Hepatocyte (in vitro differentiated cells): ENCODE measurements around the gene ESR1. TPM values are rescaled to one million over a fixed set of nuclear protein-coding genes. Genes with fewer than 3 reads are reported as not detected.

Experiments used
- DNase-seq: peaks from one replicate; pipeline ENCODE4 v3.0.0-alpha.2; 2016; ENCODE audit warnings: low spot score
- H2AFZ ChIP-seq: fragments of 200-600 bp; sonication (generic); 2 replicates; pipeline ENCODE4 v1.6.0; 2016; ENCODE audit warnings: antibody characterized with exemption, mild to moderate bottlenecking
- H3K27ac ChIP-seq: fragments of 200-600 bp; sonication (generic); 2 replicates; pipeline ENCODE4 v1.5.1; 2016; ENCODE audit warnings: mild to moderate bottlenecking
- H3K27me3 ChIP-seq: fragments of 200-600 bp; sonication (generic); 2 replicates; pipeline ENCODE4 v1.6.1; 2016
- H3K36me3 ChIP-seq: fragments of 200-600 bp; sonication (generic); replicated peaks from 2 replicates; pipeline ENCODE4 v1.5.1; 2016; ENCODE audit warnings: low read depth; ENCODE audit not compliant: insufficient read depth
- H3K4me1 ChIP-seq: fragments of 200-600 bp; sonication (generic); 2 replicates; pipeline ENCODE4 v1.5.1; 2016; ENCODE audit warnings: mild to moderate bottlenecking, moderate library complexity; ENCODE audit not compliant: insufficient read depth
- H3K4me2 ChIP-seq: fragments of 200-600 bp; sonication (generic); 2 replicates; pipeline ENCODE4 v1.6.0; 2016
- H3K4me3 ChIP-seq: fragments of 200-600 bp; sonication (generic); 2 replicates; pipeline ENCODE4 v1.5.1; 2016; ENCODE audit warnings: mild to moderate bottlenecking
- H3K79me2 ChIP-seq: fragments of 200-600 bp; sonication (generic); 2 replicates; pipeline ENCODE4 v1.6.0; 2017; ENCODE audit warnings: mild to moderate bottlenecking
- H3K9me2 ChIP-seq: fragments of 200-600 bp; sonication (generic); replicated peaks from 2 replicates; pipeline ENCODE4 v1.6.0; 2017; ENCODE audit warnings: mild to moderate bottlenecking; ENCODE audit not compliant: insufficient read depth
- H3K9me3 ChIP-seq: fragments of 200-600 bp; sonication (generic); 2 replicates; pipeline ENCODE4 v1.5.1; 2016; ENCODE audit warnings: low read depth, mild to moderate bottlenecking
- H4K20me1 ChIP-seq: fragments of 200-600 bp; sonication (generic); 2 replicates; pipeline ENCODE4 v1.6.0; 2016; ENCODE audit warnings: mild to moderate bottlenecking; ENCODE audit not compliant: insufficient read depth, poor library complexity, severe bottlenecking
- EZH2 ChIP-seq: fragments of 200-600 bp; sonication (generic); IDR thresholded peaks from 2 replicates; pipeline ENCODE4 v1.6.1; 2016; ENCODE audit warnings: antibody characterized with exemption, mild to moderate bottlenecking, borderline replicate concordance
- EZH2phosphoT487 ChIP-seq: fragments of 200-600 bp; sonication (generic); IDR thresholded peaks from one replicate; pipeline ENCODE4 v1.6.1; 2018; ENCODE audit warnings: antibody characterized with exemption, mild to moderate bottlenecking, low read depth, moderate library complexity; ENCODE audit not compliant: unreplicated experiment, severe bottlenecking
- WGBS: methylation state at CpG from one replicate; pipeline ENCODE4 v1.1.6; 2016; ENCODE audit warnings: low lambda C conversion rate; ENCODE audit errors: missing lambda C conversion rate; 5-methylcytosine and 5-hydroxymethylcytosine counted together
- polyA plus RNA-seq: library from polyadenylated mRNA; unstranded; fragments of >200 nt; fragmentation: Nextera tagmentation; extraction: Ambion mirVana; gene quantifications from 2 replicates; pipeline ENCODE4 v1.2.1, GENCODE V29; 2016
- total RNA-seq: library from RNA; depleted of rRNA; stranded (reverse); fragments of >200 nt; gene quantifications from 2 replicates; pipeline ENCODE4 v1.2.3, GENCODE V29; 2014
- TF ChIP-seq, protein P1 (sequence below): fragments of 200-600 bp; sonication (generic); IDR thresholded peaks from 2 replicates; pipeline ENCODE4 v1.5.1; 2016; ENCODE audit warnings: antibody characterized with exemption, mild to moderate bottlenecking; ENCODE audit not compliant: poor library complexity

Gene ESR1
- total and polyA plus RNA-seq, 2 experiments from 2014 or later, result 0.07 TPM; not detected in 1

DNA sequence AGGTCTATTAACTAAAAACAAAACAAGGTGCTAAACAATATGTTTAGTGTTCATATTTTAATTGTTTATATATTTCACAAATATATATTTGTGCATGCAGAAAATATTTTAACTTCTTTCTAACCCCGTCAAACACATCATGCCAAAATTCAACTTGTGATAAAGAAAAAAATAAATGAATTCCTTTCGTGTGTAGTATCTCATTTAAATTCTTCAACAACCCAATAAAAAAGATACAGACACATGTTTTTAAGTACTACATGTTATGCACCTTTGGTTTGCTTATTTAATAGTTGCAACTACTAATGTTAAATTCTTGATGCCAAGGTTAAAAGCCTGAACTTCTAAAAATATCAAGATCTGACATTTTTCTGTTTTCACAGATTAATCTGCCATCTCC is 252.4 kb downstream of the ESR1 start:
- Histone ChIP-seq H3K4me1 (no peaks in the 10 kb centered on the region), H4K20me1 (no peaks in the 10 kb centered on the region), H3K9me3 (no peaks in the 10 kb centered on the region), H3K36me3 (no peaks in the 10 kb centered on the region), H3K27me3 (no peaks in the 10 kb centered on the region), H3K9me2 (no peaks in the 10 kb centered on the region), H3K4me2 (no peak overlapping the region), H3K4me3 (no peak overlapping the region), H3K27ac (no peak overlapping the region), H3K79me2 (no peaks in the 10 kb centered on the region), H2AFZ (no peak overlapping the region)
- no peak for DNase-seq
- TF ChIP-seq EZH2phosphoT487, result no peak
- TF ChIP-seq EZH2, result no peak
- TF ChIP-seq, protein P1, sequence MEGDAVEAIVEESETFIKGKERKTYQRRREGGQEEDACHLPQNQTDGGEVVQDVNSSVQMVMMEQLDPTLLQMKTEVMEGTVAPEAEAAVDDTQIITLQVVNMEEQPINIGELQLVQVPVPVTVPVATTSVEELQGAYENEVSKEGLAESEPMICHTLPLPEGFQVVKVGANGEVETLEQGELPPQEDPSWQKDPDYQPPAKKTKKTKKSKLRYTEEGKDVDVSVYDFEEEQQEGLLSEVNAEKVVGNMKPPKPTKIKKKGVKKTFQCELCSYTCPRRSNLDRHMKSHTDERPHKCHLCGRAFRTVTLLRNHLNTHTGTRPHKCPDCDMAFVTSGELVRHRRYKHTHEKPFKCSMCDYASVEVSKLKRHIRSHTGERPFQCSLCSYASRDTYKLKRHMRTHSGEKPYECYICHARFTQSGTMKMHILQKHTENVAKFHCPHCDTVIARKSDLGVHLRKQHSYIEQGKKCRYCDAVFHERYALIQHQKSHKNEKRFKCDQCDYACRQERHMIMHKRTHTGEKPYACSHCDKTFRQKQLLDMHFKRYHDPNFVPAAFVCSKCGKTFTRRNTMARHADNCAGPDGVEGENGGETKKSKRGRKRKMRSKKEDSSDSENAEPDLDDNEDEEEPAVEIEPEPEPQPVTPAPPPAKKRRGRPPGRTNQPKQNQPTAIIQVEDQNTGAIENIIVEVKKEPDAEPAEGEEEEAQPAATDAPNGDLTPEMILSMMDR, result no peak
- WGBS, result 88% methylated on average over 2 of the region's 2 CpGs

DNA sequence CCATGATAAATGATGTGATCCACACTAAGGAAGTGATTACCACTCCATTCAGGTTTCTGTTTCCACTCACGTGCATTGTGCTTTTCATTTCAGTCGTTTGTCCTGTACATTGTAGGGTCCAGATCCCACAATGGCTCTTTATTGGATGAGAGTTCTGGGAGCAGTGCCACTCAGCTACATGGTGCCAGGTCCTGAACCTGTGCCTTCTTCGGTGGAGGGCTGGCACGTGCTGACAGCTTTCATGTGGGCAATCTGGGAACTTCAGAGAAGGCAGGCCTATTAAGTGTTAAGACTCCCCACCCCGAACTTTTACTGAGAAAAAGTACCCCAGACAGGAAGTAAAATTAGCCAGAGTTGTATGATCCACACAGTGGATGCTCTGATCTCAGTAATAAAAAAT is 255.0 kb downstream of the ESR1 start:
- Histone ChIP-seq H3K79me2 (no peaks in the 10 kb centered on the region), H3K9me3 (no peaks in the 10 kb centered on the region), H3K36me3 (no peaks in the 10 kb centered on the region), H3K27ac (no peak overlapping the region), H2AFZ (no peak overlapping the region), H4K20me1 (no peaks in the 10 kb centered on the region), H3K4me2 (no peak overlapping the region), H3K9me2 (no peaks in the 10 kb centered on the region), H3K27me3 (no peaks in the 10 kb centered on the region), H3K4me3 (no peak overlapping the region), H3K4me1 (no peaks in the 10 kb centered on the region)
- DNase-seq, result no peak
- WGBS, result 69% methylated on average over 5 of the region's 5 CpGs
- TF ChIP-seq, protein P1, result no peak
- TF ChIP-seq EZH2 (no peak), EZH2phosphoT487 (no peak)

DNA sequence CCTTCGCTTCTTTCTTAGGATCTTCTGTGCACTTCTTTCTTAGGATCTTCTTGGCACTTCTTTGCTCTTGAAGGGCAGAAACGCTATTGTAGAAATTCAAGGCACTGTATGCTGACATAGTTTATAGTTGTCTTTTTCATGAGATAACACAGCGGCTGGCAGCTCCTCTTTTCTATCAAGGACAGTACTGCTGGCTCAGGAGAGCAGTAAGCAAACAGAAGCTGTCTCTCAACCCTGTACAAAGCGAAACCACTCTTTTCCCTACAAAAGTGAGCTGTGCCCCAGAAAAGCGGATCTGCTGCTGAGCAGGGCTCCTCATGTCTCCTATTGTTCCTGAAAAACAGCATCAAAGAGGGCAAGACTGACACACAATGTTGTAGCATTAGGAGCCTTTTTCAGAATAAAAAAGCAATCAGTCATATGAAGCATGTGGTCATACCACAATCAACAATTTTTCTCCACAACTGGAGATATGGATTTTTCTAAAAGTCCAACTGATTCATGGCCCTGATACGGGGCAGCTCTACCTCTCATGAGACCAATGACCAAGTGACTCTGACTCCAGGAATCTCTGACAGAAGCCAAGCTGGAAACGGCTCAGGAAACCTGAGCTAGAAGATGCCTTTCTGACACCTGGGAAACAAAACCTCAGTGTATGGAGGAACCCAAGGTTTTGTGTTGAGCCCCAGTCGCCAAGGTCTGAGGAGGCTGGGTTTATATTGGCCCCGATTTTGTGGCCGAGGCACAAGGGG is 255.9 kb downstream of the ESR1 start:
- H3K36me3 ChIP-seq, result no peaks in the 10 kb centered on the region
- H3K4me3 ChIP-seq, result no peak overlapping the region
- no peak for TF ChIP-seq EZH2phosphoT487
- TF ChIP-seq, protein P1, result no peak
- no peak for TF ChIP-seq EZH2
- H3K27me3 ChIP-seq, result no peaks in the 10 kb centered on the region
- no peak overlapping the region for H2AFZ ChIP-seq
- H3K27ac ChIP-seq, result no peak overlapping the region
- H3K9me3 ChIP-seq, result no peaks in the 10 kb centered on the region
- no peaks in the 10 kb centered on the region for H3K4me1 ChIP-seq
- H3K4me2 ChIP-seq, result no peak overlapping the region
- no peak for DNase-seq
- WGBS, result 82% methylated on average over 10 of the region's 10 CpGs
- H4K20me1 ChIP-seq, result no peaks in the 10 kb centered on the region
- no peaks in the 10 kb centered on the region for H3K9me2 ChIP-seq
- no peaks in the 10 kb centered on the region for H3K79me2 ChIP-seq
